H9 (cell line): Measurements from ENCODE around the gene PARD6G. TPM values are rescaled to one million over a fixed set of nuclear protein-coding genes. Genes with fewer than 3 reads are reported as not detected.
A peak's percentile ranks its signal among the peaks of the same experiment; 100 is the strongest.

Experiments
- DNase-seq: peaks from one replicate; pipeline ENCODE4 v3.0.0-alpha.2; 2017
- H2AFZ ChIP-seq: one replicate; pipeline ENCODE4 v1.6.1; 2013; ENCODE audit warnings: mild to moderate bottlenecking, low read length, control low read depth, moderate library complexity
- H2AK5ac ChIP-seq: 2 replicates; pipeline ENCODE4 v1.6.1; 2013; ENCODE audit warnings: low read length, control low read depth, mixed read lengths; ENCODE audit not compliant: insufficient read length
- H2BK120ac ChIP-seq: one replicate; pipeline ENCODE4 v1.6.1; 2013; ENCODE audit warnings: low read depth, mild to moderate bottlenecking, low read length, control low read depth, inconsistent platforms; ENCODE audit not compliant: poor library complexity, severe bottlenecking
- H2BK12ac ChIP-seq: 2 replicates; pipeline ENCODE4 v1.6.1; 2013; ENCODE audit warnings: low read length, control low read depth, mixed read lengths, low read depth; ENCODE audit not compliant: insufficient read length
- H2BK15ac ChIP-seq: 2 replicates; pipeline ENCODE4 v1.6.1; 2013; ENCODE audit warnings: low read depth, low read length, control low read depth
- H2BK20ac ChIP-seq: one replicate; pipeline ENCODE4 v1.6.1; 2013; ENCODE audit warnings: low read depth, mild to moderate bottlenecking, low read length, control low read depth, inconsistent platforms; ENCODE audit not compliant: poor library complexity, severe bottlenecking
- H2BK5ac ChIP-seq: 2 replicates; pipeline ENCODE4 v1.6.1; 2013; ENCODE audit warnings: low read length, control low read depth, mixed read lengths; ENCODE audit not compliant: insufficient read length
- H3K14ac ChIP-seq: 2 replicates; pipeline ENCODE4 v1.6.1; 2013; ENCODE audit warnings: low read length, control low read depth; ENCODE audit not compliant: insufficient read depth
- H3K18ac ChIP-seq: 2 replicates; pipeline ENCODE4 v1.6.1; 2013; ENCODE audit warnings: low read depth, mild to moderate bottlenecking, mixed read lengths, low read length, control low read depth; ENCODE audit not compliant: insufficient read length
- H3K23ac ChIP-seq: 2 replicates; pipeline ENCODE4 v1.6.1; 2013; ENCODE audit warnings: low read length, control low read depth, mixed read lengths, low read depth; ENCODE audit not compliant: insufficient read length
- H3K23me2 ChIP-seq: 2 replicates; pipeline ENCODE4 v1.6.1; 2013; ENCODE audit warnings: low read depth, mild to moderate bottlenecking, mixed read lengths, low read length, control low read depth; ENCODE audit not compliant: insufficient read length, poor library complexity, severe bottlenecking
- H3K27ac ChIP-seq: 2 replicates; pipeline ENCODE4 v1.5.1; 2013; ENCODE audit warnings: low read length, control low read depth, mixed read lengths, low read depth; ENCODE audit not compliant: insufficient read length
- H3K27me3 ChIP-seq: 2 replicates; pipeline ENCODE4 v1.6.1; 2013; ENCODE audit warnings: low read length, control low read depth, inconsistent platforms; ENCODE audit not compliant: insufficient read depth
- H3K4ac ChIP-seq: 2 replicates; pipeline ENCODE4 v1.6.1; 2013; ENCODE audit warnings: low read depth, mild to moderate bottlenecking, control low read depth, inconsistent platforms, low read length, moderate library complexity
- H3K4me1 ChIP-seq: 2 replicates; pipeline ENCODE4 v1.6.1; 2013; ENCODE audit warnings: low read length, control low read depth, inconsistent platforms; ENCODE audit not compliant: insufficient read depth
- H3K4me2 ChIP-seq: 2 replicates; pipeline ENCODE4 v1.6.1; 2013; ENCODE audit warnings: low read length, control low read depth, mixed read lengths; ENCODE audit not compliant: insufficient read length, insufficient read depth
- H3K56ac ChIP-seq: 2 replicates; pipeline ENCODE4 v1.6.1; 2013; ENCODE audit warnings: low read depth, mild to moderate bottlenecking, mixed read lengths, low read length, control low read depth; ENCODE audit not compliant: insufficient read length
- H3K79me1 ChIP-seq: 2 replicates; pipeline ENCODE4 v1.6.1; 2013; ENCODE audit warnings: low read depth, mild to moderate bottlenecking, moderate library complexity, low read length, control low read depth, inconsistent platforms; ENCODE audit not compliant: insufficient read depth, poor library complexity, severe bottlenecking
- H3K79me2 ChIP-seq: 2 replicates; pipeline ENCODE4 v1.6.1; 2013; ENCODE audit warnings: low read length, control low read depth, inconsistent platforms; ENCODE audit not compliant: insufficient read depth
- H3K9ac ChIP-seq: 2 replicates; pipeline ENCODE4 v1.6.1; 2013; ENCODE audit warnings: low read length, control low read depth, mixed read lengths; ENCODE audit not compliant: insufficient read length; ENCODE audit errors: extremely low read depth
- H3K9me3 ChIP-seq: one replicate; pipeline ENCODE4 v1.6.1; 2013; ENCODE audit warnings: low read depth, low read length, inconsistent platforms; ENCODE audit not compliant: control insufficient read depth
- H3T11ph ChIP-seq: one replicate; pipeline ENCODE4 v1.6.1; 2013; ENCODE audit warnings: mild to moderate bottlenecking, low read length, control low read depth, inconsistent platforms
- H4K20me1 ChIP-seq: one replicate; pipeline ENCODE4 v1.6.1; 2013; ENCODE audit not compliant: control insufficient read depth, insufficient read length, insufficient read depth
- H4K5ac ChIP-seq: 2 replicates; pipeline ENCODE4 v1.6.1; 2013; ENCODE audit warnings: low read depth, mild to moderate bottlenecking, mixed read lengths, low read length, control low read depth; ENCODE audit not compliant: insufficient read length
- H4K8ac ChIP-seq: replicated peaks from 2 replicates; pipeline ENCODE4 v1.6.1; 2013; ENCODE audit warnings: low read length, control low read depth, mixed read lengths, low read depth; ENCODE audit not compliant: insufficient read length
- H4K91ac ChIP-seq: 2 replicates; pipeline ENCODE4 v1.6.1; 2013; ENCODE audit warnings: low read depth, mild to moderate bottlenecking, moderate library complexity, mixed read lengths, low read length, control low read depth; ENCODE audit not compliant: insufficient read length
- H3K27ac Mint-ChIP-seq, 3 experiments: 2 replicates in 2 of 3; 3 replicates in 1 of 3; pipeline ENCODE4 v1.8.0; 2020 to 2021; ENCODE audit warnings: mixed read lengths in 3 of 3, mild to moderate bottlenecking in 1 of 3, moderate library complexity in 1 of 3
- H3K27me3 Mint-ChIP-seq: 2 replicates; pipeline ENCODE4 v1.8.0; 2021; ENCODE audit warnings: low read depth, mild to moderate bottlenecking, moderate library complexity, mixed read lengths
- H3K36me3 Mint-ChIP-seq, 3 experiments: 2 replicates in 2 of 3; 3 replicates in 1 of 3; pipeline ENCODE4 v1.8.0; 2020 to 2021; ENCODE audit warnings: low read depth in 3 of 3, mixed read lengths in 3 of 3; ENCODE audit not compliant: insufficient read depth in 1 of 3
- H3K4me1 Mint-ChIP-seq, 2 experiments: 2 replicates each; pipeline ENCODE4 v1.8.0; 2020; ENCODE audit warnings: mixed read lengths in 2 of 2
- H3K4me3 Mint-ChIP-seq, 2 experiments: 2 replicates in 1 of 2; 3 replicates in 1 of 2; pipeline ENCODE4 v1.8.0; 2020 to 2021; ENCODE audit warnings: mild to moderate bottlenecking in 2 of 2, mixed read lengths in 2 of 2, moderate library complexity in 1 of 2
- H3K9me3 Mint-ChIP-seq, 2 experiments: 2 replicates in 1 of 2; 3 replicates in 1 of 2; pipeline ENCODE4 v1.8.0; 2020; ENCODE audit warnings: mild to moderate bottlenecking in 2 of 2, mixed read lengths in 2 of 2, moderate library complexity in 1 of 2
- CTCF ChIP-seq: fragments of 200-600 bp; sonication (generic); conservative IDR thresholded peaks from 3 replicates; pipeline ENCODE4 v1.8.0; 2021; ENCODE audit warnings: antibody characterized with exemption, mild to moderate bottlenecking
- WGBS: extraction: QIAGEN DNeasy Blood & Tissue Kit; methylation state at CpG from one replicate; pipeline ENCODE4 v1.1.7; 2013; ENCODE audit warnings: missing lambda C conversion rate, low lambda C conversion rate, mixed read lengths; ENCODE audit not compliant: insufficient read length; ENCODE audit errors: extremely low coverage; 5-methylcytosine and 5-hydroxymethylcytosine counted together
- total RNA-seq: library from RNA; stranded (reverse); gene quantifications from 2 replicates; pipeline ENCODE4 v1.2.1, GENCODE V29; 2021

Gene PARD6G
- total RNA-seq, 1 experiment from 2014 or later = 11.2 TPM

- H3K9me3 Mint-ChIP-seq = peaks cover 4 to 5% of the 10 kb centered on the region in 2 experiments; a peak in 2 of 5 replicates
Observed at GRCh38 chr18:80181642-80182461, 65.5 kb downstream of the PARD6G start.

More at GRCh38 chr18:80181642-80182461, 65.5 kb downstream of the PARD6G start:
- Mint-ChIP-seq H3K4me3 (no peak overlapping the region), H3K27ac (peak overlapping the region in 1 of 3 experiments; percentile 2; a peak in 4 of 7 replicates), H3K36me3 (no peaks in the 10 kb centered on the region; a peak in 2 of 7 replicates), H3K4me1 (peaks cover 3 to 4% of the 10 kb centered on the region in 2 experiments; a peak in 3 of 4 replicates), H3K27me3 (no peaks in the 10 kb centered on the region; the same call in 1 of the 2 replicates)
- H3T11ph ChIP-seq = no peak overlapping the region
- no peak overlapping the region for H2BK12ac ChIP-seq
- no peak overlapping the region for H3K9ac ChIP-seq
- no peak overlapping the region for H2BK5ac ChIP-seq
- H3K4ac ChIP-seq = no peak overlapping the region
- no CpG with 5 or more reads among the region's 12 CpGs for WGBS
- no peak overlapping the region for H2BK20ac ChIP-seq
- no peak overlapping the region for H2BK120ac ChIP-seq
- no peak overlapping the region for H3K18ac ChIP-seq
- no peaks in the 10 kb centered on the region for H3K79me2 ChIP-seq
- H3K4me1 ChIP-seq = no peaks in the 10 kb centered on the region
- no peaks in the 10 kb centered on the region for H3K79me1 ChIP-seq
- no peak overlapping the region for H2AFZ ChIP-seq
- no peak overlapping the region for H2BK15ac ChIP-seq
- H3K23me2 ChIP-seq = no peaks in the 10 kb centered on the region
- H3K56ac ChIP-seq = no peak overlapping the region
- no peaks in the 10 kb centered on the region for H3K27me3 ChIP-seq
- no peak for TF ChIP-seq CTCF
- no peaks in the 10 kb centered on the region for H3K9me3 ChIP-seq
- no peak overlapping the region for H3K27ac ChIP-seq
- H3K14ac ChIP-seq = peak overlapping the region; percentile 24; the same call in 1 of the 2 replicates
- no peak overlapping the region for H4K8ac ChIP-seq
- H3K4me2 ChIP-seq = no peak overlapping the region
- no peaks in the 10 kb centered on the region for H4K20me1 ChIP-seq
- no peak overlapping the region for H4K91ac ChIP-seq
- H2AK5ac ChIP-seq = no peak overlapping the region
- no peak overlapping the region for H4K5ac ChIP-seq
- H3K23ac ChIP-seq = no peak overlapping the region
- no peak for DNase-seq
